NCI-H82 treated with DMSO at 0.1 percent for 48 hours (cell line): ENCODE data around the gene SHCBP1.

Experiments
- DNase-seq: peaks from one replicate; lab custom pipeline; 2025; ENCODE audit not compliant: unreplicated experiment; lab: John Stamatoyannopoulos, UW

SHCBP1 gene

DNA sequence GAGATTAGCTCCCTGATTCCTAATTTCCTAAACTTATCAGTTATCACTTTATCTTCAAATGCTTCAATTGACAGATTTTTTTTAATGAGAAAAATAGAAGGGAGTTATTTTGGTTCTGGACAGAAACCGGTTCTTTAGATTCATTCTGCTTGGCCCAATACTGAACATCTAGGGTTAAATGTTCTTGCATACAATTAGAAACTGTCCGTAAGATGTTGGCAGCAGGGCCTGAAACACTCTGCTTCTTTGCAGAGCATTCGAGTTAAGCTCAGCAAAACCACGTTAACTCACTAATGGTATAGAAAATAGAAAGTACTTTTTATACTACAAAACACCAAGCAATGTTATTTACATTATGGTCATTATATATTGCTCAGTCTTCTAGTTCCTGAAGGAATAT, 7.2 kb downstream of the SHCBP1 start:
- no peak for DNase-seq

GRCh38 chr16:46613352-46613751, 7.8 kb downstream of the SHCBP1 start:
- peak; percentile 68 for DNase-seq

- no peak for DNase-seq
Measured at GRCh38 chr16:46612121-46612520, 9.1 kb downstream of the SHCBP1 start.

DNA sequence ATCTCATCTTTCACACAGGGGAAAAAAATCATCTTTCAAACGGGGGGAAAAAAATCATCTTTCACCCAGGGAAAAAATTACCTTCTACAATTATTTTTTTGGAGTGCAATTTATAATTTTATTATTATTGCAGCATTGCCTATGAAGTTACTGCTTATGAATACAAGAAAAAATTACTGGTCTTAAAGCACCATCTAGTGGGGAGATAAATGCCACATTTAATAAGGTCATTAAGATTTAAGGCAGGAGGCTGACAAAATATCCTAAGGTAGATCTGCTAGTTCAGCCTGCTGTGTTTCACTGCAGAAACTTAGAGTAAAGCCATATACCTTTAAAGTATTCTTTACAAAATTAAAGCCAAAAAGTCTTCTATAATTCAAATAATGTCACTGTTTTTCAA, 13.7 kb downstream of the SHCBP1 start:
- DNase-seq: no peak

- no peak for DNase-seq
Measured at GRCh38 chr16:46606231-46606630, 14.9 kb downstream of the SHCBP1 start.

GRCh38 chr16:46591257-46591656, 29.9 kb downstream of the SHCBP1 start:
- no peak for DNase-seq

- DNase-seq: no peak
Measured at GRCh38 chr16:46586011-46586577, 35.1 kb downstream of the SHCBP1 start.

- no peak for DNase-seq
Measured at GRCh38 chr16:46583036-46583435, 38.1 kb downstream of the SHCBP1 start.

GRCh38 chr16:46582313-46582712, 38.9 kb downstream of the SHCBP1 start:
- DNase-seq: no peak

DNA sequence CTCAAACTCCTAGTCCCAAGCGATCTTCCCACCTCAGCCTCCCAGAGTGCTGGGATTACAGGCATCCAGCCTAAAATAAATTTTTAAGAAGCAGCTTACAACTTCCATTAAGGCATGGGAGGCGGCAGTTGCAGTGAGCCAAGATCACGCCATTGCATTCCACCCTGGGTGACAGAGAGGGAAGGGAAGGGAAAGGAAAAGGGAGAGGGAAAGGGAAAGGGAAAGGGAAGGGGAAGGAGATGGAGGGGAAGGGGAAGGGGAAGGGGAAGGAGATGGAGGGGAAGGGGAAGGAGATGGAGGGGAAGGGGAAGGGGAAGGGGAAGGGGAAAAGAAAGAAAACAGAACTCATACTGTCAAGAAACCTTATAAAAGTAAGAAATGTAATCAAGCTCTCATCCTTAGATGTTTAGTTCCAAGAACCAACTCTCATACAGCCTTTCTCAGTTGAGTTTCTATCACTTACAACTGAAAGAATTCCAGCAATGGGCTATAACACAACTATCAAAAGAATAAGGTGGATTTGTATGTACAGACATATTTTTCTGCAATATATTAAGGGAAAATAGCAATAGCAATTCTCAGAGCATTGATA, 43.1 kb downstream of the SHCBP1 start:
- DNase-seq: no peak

DNA sequence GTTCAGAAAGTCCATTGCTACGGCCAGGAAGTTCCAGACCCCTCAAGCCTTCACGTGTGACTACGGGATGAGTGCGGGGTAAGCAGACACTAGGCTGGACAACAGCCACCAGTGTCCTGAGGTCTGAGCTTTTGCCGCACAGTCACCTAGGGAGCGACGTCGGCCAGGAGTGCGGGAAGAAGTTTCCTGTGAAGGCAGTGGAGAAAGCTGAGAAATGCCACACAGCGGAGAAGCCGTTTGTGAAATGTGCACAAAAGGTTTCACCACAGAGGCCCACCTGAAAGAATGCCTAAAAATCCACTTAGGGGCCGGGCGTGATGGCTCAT, 47.4 kb downstream of the SHCBP1 start:
- DNase-seq: no peak

- no peak for DNase-seq
Measured at GRCh38 chr16:46573008-46573833, 48.0 kb downstream of the SHCBP1 start.

- no peak for DNase-seq
Measured at GRCh38 chr16:46569231-46569735, 51.9 kb downstream of the SHCBP1 start.

DNA sequence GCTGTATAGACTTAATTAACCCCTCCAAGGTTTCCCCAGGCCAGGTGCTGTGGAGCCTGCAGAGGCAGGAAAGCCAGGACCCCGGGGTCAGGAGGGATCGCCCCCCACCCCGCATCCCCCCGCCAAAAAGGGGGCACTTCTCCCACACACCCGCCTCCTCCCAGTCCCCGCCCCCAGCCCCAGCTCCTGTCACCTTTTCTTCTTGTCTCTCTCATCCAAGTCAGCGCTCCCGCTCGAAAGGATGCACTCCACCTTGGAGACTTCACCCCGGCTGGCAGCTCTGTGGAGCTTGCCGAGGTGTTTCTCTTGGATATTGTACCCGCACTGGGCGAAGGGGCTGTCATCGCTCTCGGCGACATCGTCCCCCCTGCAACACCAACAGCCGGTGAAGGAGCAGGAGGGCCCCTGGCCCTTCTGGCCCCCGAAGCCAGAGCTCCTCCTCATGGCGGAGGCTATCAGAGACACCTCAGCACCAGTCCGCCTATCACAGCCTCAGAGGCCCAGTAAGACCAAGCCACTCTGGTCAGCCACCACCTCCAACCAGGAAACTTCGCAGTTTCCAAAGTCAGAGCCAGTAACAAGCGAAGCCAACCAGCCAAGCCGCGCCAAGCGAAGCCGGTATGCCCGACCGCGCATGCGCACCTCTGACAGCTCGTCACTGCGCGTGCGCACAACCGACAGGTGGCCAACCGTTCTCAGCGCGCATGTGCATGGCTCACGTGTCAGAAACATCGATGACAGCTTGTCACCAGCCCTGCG, 52.5 kb downstream of the SHCBP1 start:
- no peak for DNase-seq

GRCh38 chr16:46562979-46563378, 58.2 kb downstream of the SHCBP1 start:
- no peak for DNase-seq

- no peak for DNase-seq
Measured at GRCh38 chr16:46558018-46558417, 63.2 kb downstream of the SHCBP1 start.

- DNase-seq: no peak
Measured at GRCh38 chr16:46555951-46556350, 65.2 kb downstream of the SHCBP1 start.

- DNase-seq: peak; percentile 8
Measured at GRCh38 chr16:46554435-46554834, 66.7 kb downstream of the SHCBP1 start.

- no peak for DNase-seq
Measured at GRCh38 chr16:46549477-46549876, 71.7 kb downstream of the SHCBP1 start.
